GM18519 (cell line): ENCODE results near the gene HAPLN3.

Experiments
- ATAC-seq: cut with Tn5 transposase; IDR thresholded peaks from one replicate; pipeline ENCODE4 v1.9.1; 2021; ENCODE audit warnings: mild to moderate bottlenecking, moderate library complexity; ENCODE audit not compliant: unreplicated experiment, low FRiP score

HAPLN3 gene

DNA sequence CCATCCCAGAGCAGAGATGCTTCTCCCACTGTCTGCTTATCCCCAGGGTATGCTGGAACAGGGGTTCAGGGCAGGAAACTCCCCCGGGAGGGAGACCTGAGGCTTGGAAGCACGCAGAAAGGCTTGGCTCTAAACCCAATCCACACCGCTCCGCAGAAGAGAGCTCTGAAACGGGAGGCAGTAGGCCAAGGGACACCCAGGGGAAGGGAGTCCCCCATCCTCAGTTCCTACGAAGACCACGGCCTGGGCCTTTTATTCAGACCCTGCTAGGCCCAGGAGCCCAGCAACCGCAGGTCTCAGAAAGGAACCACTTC is 1.8 kb upstream of the HAPLN3 start:
- ATAC-seq: no peak

DNA sequence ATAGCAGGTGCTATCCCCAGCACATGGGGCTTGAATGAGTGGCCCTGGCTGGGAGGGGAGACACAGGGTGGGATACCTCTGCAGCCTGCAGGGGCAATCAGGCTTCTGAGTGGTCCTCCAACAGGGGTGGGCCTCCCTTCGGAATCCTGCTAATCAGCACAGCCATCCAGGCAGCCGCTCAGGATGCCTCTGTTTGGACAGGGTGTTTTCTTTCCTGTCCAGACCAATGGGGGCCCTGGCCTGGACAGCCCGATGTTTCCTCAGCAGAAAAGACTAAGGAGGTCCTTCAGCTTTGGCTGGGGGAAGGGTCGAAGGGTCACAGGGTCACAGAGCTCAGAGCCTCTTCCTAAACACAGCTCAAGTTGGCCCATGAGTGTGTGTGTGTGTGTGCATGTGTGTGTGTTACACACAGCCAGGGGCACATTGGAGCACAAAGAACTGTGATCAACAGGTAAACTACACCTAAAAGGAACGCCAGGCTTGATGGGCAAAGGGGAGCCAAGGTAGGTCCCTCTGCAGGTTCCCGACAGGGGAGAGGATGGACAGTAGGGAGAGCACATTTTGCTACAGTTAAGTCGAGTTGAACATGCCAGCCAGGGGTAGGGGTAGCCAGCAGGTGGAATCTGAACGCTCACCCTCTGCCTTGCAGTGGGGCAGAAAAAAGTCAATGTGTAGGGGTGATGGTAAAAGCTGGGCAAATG is 1.1 kb upstream of the HAPLN3 start:
- ATAC-seq: no peak

- no peak for ATAC-seq
These were observed 961 bp downstream of the HAPLN3 start for GRCh38 chr15:88894348-88894818.

DNA sequence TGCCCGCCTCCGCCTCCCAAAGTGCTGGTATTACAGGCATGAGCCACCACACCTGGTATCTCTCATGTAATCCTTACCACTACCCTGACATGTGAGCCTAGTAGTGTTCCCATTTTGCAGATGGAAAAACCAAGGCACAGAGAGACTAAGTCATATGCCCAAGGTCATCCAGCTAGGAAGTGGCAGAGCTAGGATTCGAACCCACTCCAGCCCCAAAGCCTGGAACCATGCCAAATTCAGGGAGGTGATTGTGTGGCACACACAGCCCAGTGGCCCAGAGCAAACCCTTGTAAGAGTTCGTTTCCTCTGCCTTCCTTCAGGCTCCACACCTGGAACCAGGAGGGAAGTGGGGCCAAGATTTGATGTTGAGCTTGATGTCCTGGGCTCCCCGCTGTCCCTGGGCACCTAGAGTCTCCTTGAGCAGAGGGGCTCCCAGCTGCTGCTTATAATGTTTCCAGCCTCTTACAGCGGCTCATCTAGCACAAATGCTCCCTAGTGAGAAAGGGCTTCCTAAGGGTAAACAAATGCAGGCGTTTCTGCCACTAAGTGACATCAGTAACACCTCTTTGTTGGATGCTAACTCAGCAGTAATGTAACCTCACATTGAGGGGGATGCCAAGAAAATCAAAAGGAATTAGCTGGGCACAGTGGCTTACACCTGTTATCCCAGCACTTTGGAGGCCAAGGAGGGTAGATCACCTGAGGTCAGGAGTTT is 3.6 kb downstream of the HAPLN3 start:
- no peak for ATAC-seq

DNA sequence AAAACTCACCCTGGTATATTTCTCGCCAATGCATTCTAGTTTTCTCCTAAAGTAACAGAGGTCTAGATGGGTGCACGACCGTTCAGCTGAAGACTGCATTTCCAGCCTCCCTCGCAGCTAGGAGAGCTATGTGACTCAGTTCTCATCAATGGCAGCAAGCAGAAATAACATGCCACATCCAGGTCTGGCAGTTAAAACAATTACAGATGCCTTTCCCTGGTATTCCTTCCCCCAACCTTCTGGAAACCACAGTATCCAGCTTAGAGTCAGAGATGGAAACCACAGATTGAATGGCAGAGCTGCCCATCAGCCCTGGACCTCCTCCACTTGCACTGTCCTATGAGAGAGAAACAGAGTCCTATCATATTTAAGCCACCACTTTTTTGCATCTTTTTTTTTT is 4.8 kb downstream of the HAPLN3 start:
- ATAC-seq: no peak

- ATAC-seq: no peak
These were observed 6.6 kb downstream of the HAPLN3 start for GRCh38 chr15:88888719-88889118.

DNA sequence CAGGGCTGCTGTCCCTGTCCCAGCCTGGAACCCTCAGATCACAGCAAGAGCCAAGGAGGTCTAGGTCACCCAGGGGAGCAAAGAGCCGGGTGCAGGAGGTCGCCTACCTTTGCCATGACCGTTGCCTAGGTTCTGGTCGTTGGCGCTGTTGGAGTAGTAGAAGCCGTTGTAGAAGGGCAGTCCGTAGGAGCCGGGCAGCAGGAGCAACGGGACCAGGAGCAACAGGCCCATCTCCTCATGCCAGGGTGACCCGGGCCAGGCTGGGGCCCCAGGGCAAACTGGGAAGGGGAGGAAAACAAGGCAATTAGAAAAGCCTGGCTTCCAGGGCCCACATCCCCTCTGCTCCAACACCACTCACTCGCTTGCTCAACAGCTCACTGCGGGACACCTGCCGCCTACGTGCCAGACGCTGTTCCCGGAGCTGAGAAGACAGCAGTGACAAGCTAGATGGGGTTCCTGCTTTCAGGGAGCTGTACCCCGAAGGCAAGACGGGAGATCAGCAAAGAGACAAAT is 8.2 kb downstream of the HAPLN3 start:
- no peak for ATAC-seq

- ATAC-seq: no peak
These were observed 12.6 kb downstream of the HAPLN3 start for GRCh38 chr15:88882785-88883184.

GRCh38 chr15:88881775-88882174 is 13.6 kb downstream of the HAPLN3 start:
- ATAC-seq: no peak

- ATAC-seq: no peak
These were observed 14.2 kb downstream of the HAPLN3 start for GRCh38 chr15:88880944-88881740.

DNA sequence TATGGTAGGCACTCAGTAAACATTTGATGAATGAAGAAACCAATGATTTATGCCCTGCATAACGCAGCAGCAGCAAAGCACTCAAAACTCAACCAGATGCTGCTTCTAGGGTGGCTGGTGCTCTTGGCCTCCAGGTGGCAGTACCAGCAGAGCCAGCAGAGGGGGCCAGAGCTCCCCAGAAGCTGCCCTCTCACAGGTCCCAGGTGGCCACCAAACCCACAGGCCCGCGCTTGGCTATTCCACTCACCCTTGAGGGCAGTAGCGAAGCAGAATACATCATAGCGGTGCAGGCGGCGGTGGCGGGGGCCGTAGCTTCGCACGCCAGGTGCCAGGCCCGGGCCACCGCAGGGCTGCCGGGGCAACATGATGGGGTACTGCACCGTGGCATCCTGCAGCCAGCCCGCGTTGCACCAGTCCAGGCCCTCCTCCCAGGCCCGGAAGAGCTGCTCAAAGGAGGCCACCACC is 16.6 kb downstream of the HAPLN3 start:
- ATAC-seq: peak; percentile 53

- ATAC-seq: no peak
These were observed 17.4 kb downstream of the HAPLN3 start for GRCh38 chr15:88877906-88878305.

- ATAC-seq: no peak
These were observed 17.9 kb downstream of the HAPLN3 start for GRCh38 chr15:88877415-88877814.

- no peak for ATAC-seq
These were observed 18.8 kb downstream of the HAPLN3 start for GRCh38 chr15:88876573-88876972.

DNA sequence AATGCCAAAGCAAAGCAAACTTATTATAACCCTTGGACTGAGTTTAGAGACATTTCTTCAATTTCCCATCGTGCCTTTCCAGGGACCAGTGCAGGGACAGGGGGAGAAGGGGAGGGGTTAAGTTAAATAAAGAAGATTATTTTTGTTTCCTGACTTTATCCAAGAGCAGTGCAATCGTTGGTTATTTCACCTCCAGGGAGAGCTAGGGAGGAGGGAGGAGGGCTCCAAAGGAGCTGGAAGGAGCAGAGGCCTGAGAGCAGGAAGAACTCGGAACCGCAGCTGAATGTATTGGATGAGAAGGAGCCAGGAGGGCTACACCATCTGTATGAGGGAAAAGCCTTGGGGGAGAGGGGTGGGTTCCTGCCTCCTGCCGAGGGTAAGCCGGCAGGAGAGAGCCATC is 20.7 kb downstream of the HAPLN3 start:
- ATAC-seq: no peak

GRCh38 chr15:88874275-88874674 is 21.1 kb downstream of the HAPLN3 start:
- no peak for ATAC-seq

GRCh38 chr15:88873786-88874185 is 21.6 kb downstream of the HAPLN3 start:
- no peak for ATAC-seq

DNA sequence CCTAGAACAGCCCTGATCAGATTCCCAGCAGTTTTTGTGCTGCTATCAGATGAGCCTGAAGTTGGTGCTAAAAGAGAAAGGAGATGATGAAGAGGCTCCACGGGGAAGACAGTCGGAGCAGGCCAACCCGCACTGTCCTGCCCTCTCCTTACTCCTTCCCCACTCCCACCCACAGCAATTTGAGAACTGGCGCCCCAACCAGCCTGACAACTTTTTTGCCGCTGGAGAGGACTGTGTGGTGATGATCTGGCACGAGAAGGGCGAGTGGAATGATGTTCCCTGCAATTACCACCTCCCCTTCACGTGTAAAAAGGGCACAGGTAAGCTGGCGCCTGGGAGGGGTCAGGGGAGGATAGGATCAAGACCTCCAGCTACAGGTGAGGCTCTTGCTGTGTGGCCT is 22.6 kb downstream of the HAPLN3 start:
- no peak for ATAC-seq

DNA sequence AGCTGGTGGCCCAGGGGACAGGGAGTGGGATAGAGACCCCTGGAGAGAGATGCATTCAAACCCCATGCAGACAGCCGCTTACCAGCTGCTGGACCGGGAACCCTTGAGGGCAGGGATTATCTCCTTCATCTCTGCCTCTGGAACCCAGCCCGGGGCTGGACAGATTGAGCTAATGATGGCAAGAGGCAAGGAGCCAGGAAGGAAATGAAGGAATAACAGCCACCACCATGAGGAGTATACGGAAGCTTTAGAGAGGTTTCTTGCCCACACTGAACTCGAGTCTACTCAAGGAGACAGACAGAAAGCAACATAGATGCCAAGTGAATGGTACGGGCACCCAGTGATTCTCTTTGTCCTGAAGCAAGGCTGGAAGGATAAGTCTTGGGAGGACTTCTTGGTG is 23.2 kb downstream of the HAPLN3 start:
- no peak for ATAC-seq

- no peak for ATAC-seq
These were observed 24.0 kb downstream of the HAPLN3 start for GRCh38 chr15:88871313-88871712.

DNA sequence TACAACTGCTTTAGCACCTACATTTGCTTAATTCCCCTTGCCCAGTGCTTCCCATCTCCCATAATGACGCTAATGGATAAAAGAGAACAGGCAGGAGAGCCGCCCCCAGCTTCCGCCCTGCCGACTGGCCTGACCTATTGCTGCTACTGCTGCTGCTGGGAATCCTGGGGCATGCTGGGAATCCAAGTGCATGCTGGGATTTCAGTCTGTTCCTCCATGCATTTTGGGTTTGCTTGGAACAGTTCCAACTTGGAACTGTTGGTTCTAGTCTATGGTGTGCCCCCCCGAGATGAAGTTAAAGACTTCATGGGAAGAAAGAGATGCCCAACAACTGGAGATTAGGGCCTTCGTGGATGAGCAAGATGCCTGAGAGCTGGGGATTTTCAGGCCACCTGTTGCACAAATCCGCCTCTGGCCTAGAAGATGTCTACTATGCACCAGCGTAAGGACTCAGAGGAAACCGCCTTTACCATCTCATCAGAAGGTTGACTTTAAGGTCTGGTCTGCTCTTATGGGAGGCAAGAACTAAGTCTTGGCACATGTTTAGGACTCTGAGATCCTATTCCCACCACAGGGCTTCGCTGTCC is 29.0 kb downstream of the HAPLN3 start:
- no peak for ATAC-seq
